A673 (cell line): ENCODE measurements around the gene NAAA. TPM values are rescaled to one million over a fixed set of nuclear protein-coding genes. Genes with fewer than 3 reads are reported as not detected.
A peak's percentile ranks its signal among the peaks of the same experiment; 100 is the strongest.

Source experiments
- BruUV-seq: library from RNA; stranded (reverse); fragments of 400-500 nt; replicated peaks from 2 replicates; lab custom pipeline; 2021; lab: Mats Ljungman, UMichigan
- CTCF ChIA-PET: fragments of 300-600 bp; sonication (Branson Sonifier 250); formaldehyde crosslinking; loops from one replicate; lab custom pipeline; 2022; ENCODE audit warnings: antibody characterized with exemption; lab: Charles Lee
- POLR2A ChIA-PET: fragments of 300-600 bp; sonication (Branson Sonifier 250); formaldehyde crosslinking; loops from one replicate; lab custom pipeline; 2022; ENCODE audit warnings: antibody characterized with exemption; ENCODE audit not compliant: low non-redundant PET; lab: Charles Lee
- DNase-seq: peaks from one replicate; pipeline ENCODE4 v3.0.0-alpha.2; 2015; ENCODE audit warnings: low spot score
- H3K27ac ChIP-seq: fragments of 200-600 bp; sonication (generic); 2 replicates; pipeline ENCODE4 v1.5.1; 2016; ENCODE audit warnings: mixed run types, low read depth, mild to moderate bottlenecking, mixed read lengths, antibody characterized with exemption, low read length; ENCODE audit not compliant: poor library complexity, severe bottlenecking
- H3K27me3 ChIP-seq: fragments of 200-600 bp; sonication (generic); replicated peaks from 2 replicates; pipeline ENCODE4 v1.6.1; 2017; ENCODE audit warnings: mixed run types, low read depth, mild to moderate bottlenecking, mixed read lengths, antibody characterized with exemption, low read length; ENCODE audit not compliant: insufficient read depth, poor library complexity
- H3K36me3 ChIP-seq: fragments of 200-600 bp; sonication (generic); 2 replicates; pipeline ENCODE4 v1.6.1; 2016; ENCODE audit warnings: mixed run types, mild to moderate bottlenecking, mixed read lengths, antibody characterized with exemption, low read length; ENCODE audit not compliant: insufficient read depth, poor library complexity, severe bottlenecking
- H3K4me1 ChIP-seq: fragments of 200-600 bp; sonication (generic); 2 replicates; pipeline ENCODE4 v1.6.1; 2017; ENCODE audit warnings: mixed run types, mild to moderate bottlenecking, mixed read lengths, antibody characterized with exemption, low read length; ENCODE audit not compliant: insufficient read depth, poor library complexity, severe bottlenecking
- H3K4me3 ChIP-seq: fragments of 200-600 bp; sonication (generic); 2 replicates; pipeline ENCODE4 v1.5.1; 2016; ENCODE audit warnings: low read depth, mixed run types, mild to moderate bottlenecking, mixed read lengths, low read length; ENCODE audit not compliant: poor library complexity, severe bottlenecking
- H3K9me3 ChIP-seq: fragments of 200-600 bp; sonication (generic); 2 replicates; pipeline ENCODE4 v1.6.1; 2016; ENCODE audit warnings: mixed run types, low read depth, mild to moderate bottlenecking, mixed read lengths, antibody characterized with exemption, low read length; ENCODE audit not compliant: poor library complexity, severe bottlenecking
- EZH2 ChIP-seq: fragments of 200-600 bp; sonication (generic); IDR thresholded peaks from 2 replicates; pipeline ENCODE4 v1.6.1; 2017; ENCODE audit warnings: borderline replicate concordance, low read depth, mild to moderate bottlenecking, mixed read lengths, antibody characterized with exemption, low read length; ENCODE audit not compliant: poor library complexity, severe bottlenecking
- intact Hi-C: fragments of 100-400 bp; cut with micrococcal nuclease; formaldehyde crosslinking; loops from one replicate; pipeline ENCODE4 v1.10.0; 2022; ENCODE audit not compliant: unreplicated experiment
- total RNA-seq: library from RNA; stranded (reverse); gene quantifications from 2 replicates; pipeline ENCODE4 v1.2.3, GENCODE V29; 2021
- TF ChIP-seq, protein P1 (sequence below): fragments of 300-800, 200-600 bp; sonication (generic); conservative IDR thresholded peaks from 2 replicates; pipeline ENCODE4 v1.5.1; 2017; ENCODE audit warnings: low read depth, mild to moderate bottlenecking, antibody characterized with exemption, low read length, moderate library complexity, mixed read lengths

Gene NAAA
- total RNA-seq, 1 experiment from 2014 or later, result 4.7 TPM

- Histone ChIP-seq H3K4me1 (no peaks in the 10 kb centered on the region), H3K4me3 (no peak overlapping the region), H3K9me3 (no peaks in the 10 kb centered on the region), H3K27me3 (no peaks in the 10 kb centered on the region), H3K36me3 (peaks cover 21% of the 10 kb centered on the region), H3K27ac (no peak overlapping the region)
- no TSS peak for BruUV-seq
- POLR2A ChIA-PET, result no interaction called here
- CTCF ChIA-PET, result no interaction called here
- intact Hi-C loops, result no loop called here
- DNase-seq, result no peak
- TF ChIP-seq, protein P1, sequence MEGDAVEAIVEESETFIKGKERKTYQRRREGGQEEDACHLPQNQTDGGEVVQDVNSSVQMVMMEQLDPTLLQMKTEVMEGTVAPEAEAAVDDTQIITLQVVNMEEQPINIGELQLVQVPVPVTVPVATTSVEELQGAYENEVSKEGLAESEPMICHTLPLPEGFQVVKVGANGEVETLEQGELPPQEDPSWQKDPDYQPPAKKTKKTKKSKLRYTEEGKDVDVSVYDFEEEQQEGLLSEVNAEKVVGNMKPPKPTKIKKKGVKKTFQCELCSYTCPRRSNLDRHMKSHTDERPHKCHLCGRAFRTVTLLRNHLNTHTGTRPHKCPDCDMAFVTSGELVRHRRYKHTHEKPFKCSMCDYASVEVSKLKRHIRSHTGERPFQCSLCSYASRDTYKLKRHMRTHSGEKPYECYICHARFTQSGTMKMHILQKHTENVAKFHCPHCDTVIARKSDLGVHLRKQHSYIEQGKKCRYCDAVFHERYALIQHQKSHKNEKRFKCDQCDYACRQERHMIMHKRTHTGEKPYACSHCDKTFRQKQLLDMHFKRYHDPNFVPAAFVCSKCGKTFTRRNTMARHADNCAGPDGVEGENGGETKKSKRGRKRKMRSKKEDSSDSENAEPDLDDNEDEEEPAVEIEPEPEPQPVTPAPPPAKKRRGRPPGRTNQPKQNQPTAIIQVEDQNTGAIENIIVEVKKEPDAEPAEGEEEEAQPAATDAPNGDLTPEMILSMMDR, result no peak
- no peak for TF ChIP-seq EZH2
Measured at GRCh38 chr4:75953509-75953908, 12.7 kb upstream of the NAAA start.

DNA sequence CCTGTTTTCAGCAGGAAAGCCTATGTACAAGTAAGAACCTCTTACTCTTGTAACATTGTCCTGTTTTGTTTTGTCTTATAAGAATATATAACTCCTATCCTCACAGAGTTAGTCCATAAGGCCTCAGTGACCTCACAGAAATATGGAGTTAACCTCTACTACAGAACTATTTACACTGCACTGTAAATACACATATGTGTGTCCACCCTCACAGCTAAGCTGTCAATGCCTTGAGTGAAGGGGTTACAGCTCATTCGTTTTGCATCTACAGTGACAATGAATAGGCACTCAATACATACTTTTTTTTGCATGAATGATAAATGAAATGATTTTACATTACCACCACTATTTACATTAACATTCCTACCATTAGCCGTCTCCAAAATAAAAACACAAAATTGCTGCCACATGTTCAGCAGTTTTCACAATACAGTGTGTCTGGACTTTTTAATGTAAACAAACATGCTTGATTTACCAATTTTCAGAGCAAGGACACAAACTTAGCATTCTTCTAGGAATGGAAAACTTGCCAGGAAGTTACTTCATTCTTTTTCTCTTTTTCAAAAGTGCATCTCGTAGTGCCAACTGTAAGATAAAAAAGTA lies 9.5 kb upstream of the NAAA start:
- no peaks in the 10 kb centered on the region for H3K4me1 ChIP-seq
- DNase-seq, result no peak
- BruUV-seq, result TSS peak; percentile 48
- no peak overlapping the region for H3K4me3 ChIP-seq
- TF ChIP-seq EZH2, result no peak
- TF ChIP-seq, protein P1, result no peak
- no peaks in the 10 kb centered on the region for H3K9me3 ChIP-seq
- intact Hi-C loops, result no loop called here
- ChIA-PET CTCF (no interaction called here), POLR2A (no interaction called here)
- peaks cover 12% of the 10 kb centered on the region for H3K36me3 ChIP-seq
- H3K27ac ChIP-seq, result no peak overlapping the region
- no peaks in the 10 kb centered on the region for H3K27me3 ChIP-seq

DNA sequence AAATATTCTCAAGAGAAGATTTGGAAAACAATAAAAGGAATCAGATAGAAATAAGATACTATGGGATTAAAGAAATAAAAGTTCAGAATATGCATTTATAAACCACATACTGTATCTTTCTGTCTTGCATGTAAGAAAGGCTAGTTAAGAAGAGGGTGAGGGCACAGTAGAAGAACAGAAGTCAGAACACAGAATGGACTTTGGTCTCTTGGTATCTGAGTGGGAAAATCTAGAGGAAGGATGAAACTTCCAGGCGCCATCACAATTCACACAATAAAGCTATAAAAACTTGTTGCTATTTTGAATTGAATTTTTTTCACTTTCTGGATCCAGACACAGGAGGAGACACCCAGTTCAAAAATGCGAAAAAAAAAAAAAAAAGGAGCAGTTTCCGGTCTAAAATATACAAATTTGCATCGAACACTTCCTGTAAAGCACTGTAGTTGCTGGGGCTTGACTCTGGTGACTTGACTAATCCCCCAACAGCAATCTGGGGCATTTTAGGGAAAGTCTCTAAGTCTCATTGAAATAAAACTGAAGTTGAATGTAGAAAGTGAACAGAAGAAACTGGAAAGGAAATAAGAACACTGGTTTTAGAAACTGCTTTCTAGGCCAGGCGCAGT lies 8.1 kb upstream of the NAAA start:
- no peaks in the 10 kb centered on the region for H3K9me3 ChIP-seq
- BruUV-seq, result no TSS peak
- no peaks in the 10 kb centered on the region for H3K27me3 ChIP-seq
- TF ChIP-seq, protein P1, result no peak
- no peak for TF ChIP-seq EZH2
- H3K36me3 ChIP-seq, result peaks cover 12% of the 10 kb centered on the region
- H3K27ac ChIP-seq, result no peak overlapping the region
- H3K4me1 ChIP-seq, result no peaks in the 10 kb centered on the region
- DNase-seq, result no peak
- no peak overlapping the region for H3K4me3 ChIP-seq
- CTCF ChIA-PET, result no interaction called here
- POLR2A ChIA-PET, result no interaction called here
- intact Hi-C loops, result no loop called here
